GM13977 (cell line): Measurements from ENCODE around the gene TBC1D22A.

ENCODE experiments used
- DNase-seq: peaks from one replicate; pipeline ENCODE4 v3.0.0; 2012; ENCODE audit warnings: low spot score
- CTCF ChIP-seq: IDR thresholded peaks from 2 replicates; pipeline ENCODE4 v1.5.1; 2012; ENCODE audit warnings: mild to moderate bottlenecking, control low read depth; ENCODE audit not compliant: insufficient read depth; ENCODE audit errors: extremely low read depth, missing control alignments
- in situ Hi-C: fragments of 300-500 bp; cut with MboI; formaldehyde crosslinking; loops from one replicate; pipeline ENCODE4 v1.12.0; 2022; ENCODE audit warnings: low sequenced_read_pairs, low pct_unique_long_range_greater_than_20kb, mixed read lengths, inconsistent platforms; ENCODE audit not compliant: unreplicated experiment

Gene TBC1D22A

GRCh38 chr22:46965555-46966494 lies 203.4 kb downstream of the TBC1D22A start:
- DNase-seq, result no peak
- no peak for TF ChIP-seq CTCF
- in situ Hi-C loops, result no loop called here

- no peak for TF ChIP-seq CTCF
- DNase-seq, result no peak
- in situ Hi-C loops, result no loop called here
Measured at GRCh38 chr22:46966495-46966845, 204.0 kb downstream of the TBC1D22A start.

- DNase-seq, result no peak
- in situ Hi-C loops, result no loop called here
- TF ChIP-seq CTCF, result no peak
Measured at GRCh38 chr22:46966846-46967245, 204.4 kb downstream of the TBC1D22A start.

GRCh38 chr22:46967445-46968358 lies 205.3 kb downstream of the TBC1D22A start:
- DNase-seq, result no peak
- in situ Hi-C loops, result no loop called here
- no peak for TF ChIP-seq CTCF

GRCh38 chr22:46968359-46968740 lies 205.9 kb downstream of the TBC1D22A start:
- in situ Hi-C loops, result no loop called here
- TF ChIP-seq CTCF, result no peak
- DNase-seq, result no peak

- in situ Hi-C loops, result no loop called here
- TF ChIP-seq CTCF, result no peak
- no peak for DNase-seq
Measured at GRCh38 chr22:46968848-46969247, 206.4 kb downstream of the TBC1D22A start.
